ENCODE measurements around the gene ZNF532.

ZNF532 gene

GRCh38 chr18:58983260-58984155 lies 118.8 kb downstream of the ZNF532 start:
- DNase-seq, result no peak

DNA sequence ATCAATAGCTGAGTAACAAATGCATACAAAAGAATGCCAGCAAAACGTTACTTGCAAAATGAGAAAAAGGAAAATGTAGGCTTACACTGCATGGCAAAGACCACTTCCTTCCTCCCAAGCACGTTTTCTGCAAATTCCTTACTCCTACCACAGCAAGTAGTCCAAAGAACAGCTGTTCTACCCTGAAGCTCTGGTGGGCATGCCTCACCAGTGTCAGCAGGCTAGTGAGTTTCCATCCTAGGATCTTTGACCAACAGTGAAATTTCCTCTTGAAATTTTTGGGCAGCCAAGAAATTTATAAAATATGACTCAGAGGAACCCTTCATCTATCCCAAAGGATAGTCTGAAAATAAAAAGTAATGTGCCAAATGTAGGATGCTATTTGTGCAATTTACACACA lies 123.9 kb downstream of the ZNF532 start:
- DNase-seq, result no peak

DNA sequence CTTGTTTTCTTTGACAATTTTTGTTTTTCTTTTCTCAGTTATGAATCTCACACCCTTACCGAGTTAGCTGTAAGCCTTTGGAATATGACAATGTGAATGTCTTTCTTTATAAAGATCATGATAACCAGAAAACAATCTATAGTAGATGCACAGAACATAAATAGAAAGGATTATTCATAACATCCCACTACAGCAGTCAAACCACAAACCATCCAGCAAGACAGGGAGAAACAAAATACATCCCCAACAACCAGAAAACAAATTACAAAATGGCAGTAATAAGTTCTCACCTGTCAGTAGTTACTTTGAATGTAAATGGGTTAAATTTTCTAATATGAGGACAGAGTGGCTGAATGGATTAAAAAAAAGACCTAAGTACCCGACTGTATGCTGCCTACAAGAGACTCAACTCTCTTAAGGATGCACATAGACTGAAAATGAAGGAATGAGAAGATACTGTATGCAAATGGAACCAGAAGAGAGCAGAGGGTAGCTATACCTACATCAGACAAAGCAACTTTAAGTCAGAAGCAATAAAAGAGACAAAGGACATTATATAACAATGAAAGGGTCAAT lies 124.6 kb downstream of the ZNF532 start:
- no peak for DNase-seq

DNA sequence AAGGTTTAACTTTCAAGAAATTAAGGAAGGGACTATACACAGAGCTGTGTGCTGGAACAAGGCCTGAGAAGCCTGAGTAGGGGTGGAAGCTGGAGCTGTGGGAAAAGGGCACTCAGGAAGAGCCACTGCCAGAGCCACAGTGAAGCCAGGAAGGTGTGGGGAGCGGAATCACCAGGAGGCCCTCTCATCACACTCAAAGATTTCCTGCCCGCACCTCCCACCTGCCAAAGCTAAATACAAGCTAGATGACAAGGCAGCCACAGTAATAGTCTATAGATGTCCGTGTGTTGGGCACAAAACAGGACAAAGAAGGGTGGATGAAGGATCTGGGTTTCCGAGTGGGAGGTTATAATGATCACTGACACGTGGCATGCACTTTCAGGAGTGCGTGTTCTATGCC lies 126.0 kb downstream of the ZNF532 start:
- no peak for DNase-seq

GRCh38 chr18:58991167-58991798 lies 126.6 kb downstream of the ZNF532 start:
- no peak for DNase-seq

DNA sequence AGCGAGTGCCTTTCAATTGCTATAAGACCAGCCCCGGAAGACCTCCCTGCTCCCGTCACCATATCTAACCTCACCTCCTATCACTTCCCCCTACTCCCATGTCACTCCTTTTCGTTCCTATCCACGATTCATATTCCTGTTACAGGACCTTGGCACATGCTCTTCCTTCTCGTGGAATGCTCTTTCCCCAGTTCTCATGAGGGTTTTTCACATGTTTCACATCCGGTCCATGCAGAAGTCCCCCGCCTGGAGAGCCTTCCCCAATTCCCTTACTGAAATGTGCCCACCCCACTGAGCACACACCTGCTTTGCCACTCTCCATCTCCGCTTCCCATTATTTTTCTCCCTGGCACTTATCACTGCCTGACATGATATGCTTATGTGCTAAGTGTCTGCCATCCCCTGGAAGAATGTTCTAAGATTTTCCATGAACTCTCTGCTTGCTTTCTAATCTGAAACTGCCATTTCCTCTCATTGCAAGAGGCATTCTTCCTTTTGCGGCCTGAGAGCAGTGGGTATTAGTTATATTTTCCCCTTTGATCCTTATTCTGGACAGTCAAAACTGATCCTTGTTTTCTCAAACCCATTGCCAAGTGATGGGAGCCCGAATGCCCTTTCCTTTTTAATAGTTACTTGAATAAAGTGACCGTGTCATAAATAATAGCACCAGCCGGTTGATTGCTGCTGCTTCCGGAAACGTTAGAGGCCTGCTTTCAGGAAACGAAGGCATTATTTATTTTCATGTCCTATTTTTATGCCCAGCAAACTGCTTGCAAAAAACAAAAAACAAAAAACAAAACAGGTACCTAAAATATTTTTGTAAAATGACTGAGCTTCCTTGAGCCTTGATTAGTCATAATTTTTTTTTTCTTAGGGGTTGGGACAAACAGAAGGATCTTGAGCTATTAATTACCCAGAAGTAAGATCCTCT lies 127.9 kb downstream of the ZNF532 start:
- DNase-seq, result no peak

DNA sequence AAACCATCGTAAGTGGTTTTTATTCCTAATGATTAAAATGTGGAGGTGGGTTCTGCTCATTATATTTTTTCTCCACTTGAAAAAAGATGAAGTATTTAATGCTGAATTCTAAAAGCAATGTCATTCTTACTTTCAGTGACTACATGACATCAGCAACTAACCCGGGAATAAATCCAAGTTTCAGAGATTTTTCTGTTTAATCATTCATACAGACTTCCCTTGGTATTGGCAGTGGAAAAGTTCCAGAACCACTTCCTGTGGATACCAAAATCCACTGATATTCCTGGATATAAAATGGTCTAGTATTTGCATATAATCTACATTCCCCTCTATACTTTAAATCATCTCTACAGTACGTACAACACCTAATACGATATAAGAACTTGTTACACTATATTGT lies 128.6 kb downstream of the ZNF532 start:
- DNase-seq, result no peak

- no peak for DNase-seq
These were observed 131.0 kb downstream of the ZNF532 start for GRCh38 chr18:58995663-58996062.

DNA sequence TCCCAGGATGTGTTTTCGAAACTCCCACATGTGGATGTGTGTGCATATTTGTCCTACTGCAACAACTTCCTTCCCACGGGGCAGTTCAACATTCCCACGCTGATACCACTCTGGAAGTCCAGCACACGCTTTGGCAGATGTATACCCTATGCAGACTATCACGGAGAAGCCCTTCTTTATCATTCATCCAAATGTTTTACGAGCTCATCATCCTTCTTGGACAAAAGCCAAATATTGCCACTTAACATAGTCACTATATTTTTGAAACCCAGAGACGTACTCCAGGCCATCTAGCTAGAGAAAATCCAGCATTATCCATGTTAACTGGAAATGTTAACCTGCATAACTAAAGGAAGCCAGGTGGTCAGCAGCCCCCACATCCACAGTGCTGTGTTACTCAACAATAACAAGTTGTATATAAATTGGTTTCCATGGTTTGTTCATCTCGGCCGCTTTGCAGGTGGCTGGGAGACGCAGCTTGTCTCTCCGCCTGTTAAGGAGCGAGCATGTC lies 131.5 kb downstream of the ZNF532 start:
- no peak for DNase-seq

GRCh38 chr18:58996696-58997095 lies 132.0 kb downstream of the ZNF532 start:
- DNase-seq, result no peak

- no peak for DNase-seq
These were observed 133.2 kb downstream of the ZNF532 start for GRCh38 chr18:58997811-58998337.

- DNase-seq, result no peak
These were observed 133.9 kb downstream of the ZNF532 start for GRCh38 chr18:58998401-58999203.

DNA sequence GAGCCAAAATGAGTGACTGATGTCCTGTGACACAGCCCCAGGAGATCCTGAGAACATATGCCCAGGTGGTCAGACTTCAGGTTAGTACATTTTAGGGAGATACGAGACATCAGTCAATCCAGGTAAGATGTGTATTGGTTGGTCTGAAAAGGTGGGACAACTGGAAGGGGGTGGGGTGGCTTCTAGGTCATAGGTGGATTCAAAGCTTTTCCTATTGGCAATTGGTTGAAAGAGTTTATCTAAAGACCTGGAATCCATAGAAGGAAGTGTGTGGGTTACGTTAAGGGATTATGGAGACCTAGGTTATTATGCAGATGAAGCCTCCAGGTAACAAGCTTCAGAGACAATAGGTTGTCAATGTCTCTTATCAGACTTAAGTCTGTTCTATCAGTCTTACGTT lies 136.5 kb downstream of the ZNF532 start:
- DNase-seq, result no peak

DNA sequence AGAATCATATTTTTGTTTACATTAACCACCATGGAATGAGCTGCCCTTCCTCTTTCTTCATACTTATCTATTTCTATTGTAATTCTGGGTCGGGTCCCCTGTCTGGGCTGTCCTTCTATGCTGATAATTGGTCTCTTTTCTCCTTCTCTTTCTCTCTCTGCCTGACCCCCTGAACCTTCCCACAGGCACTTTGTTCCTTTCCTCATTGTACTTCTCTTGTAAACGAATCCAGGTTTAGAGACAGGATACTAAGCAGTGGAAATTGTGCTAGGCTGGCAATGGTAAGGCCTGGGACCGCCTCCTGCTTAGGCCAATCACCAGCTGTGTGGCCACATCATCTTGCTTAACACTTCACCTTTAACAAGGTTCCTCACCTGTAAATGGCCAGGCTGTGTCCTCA lies 137.0 kb downstream of the ZNF532 start:
- DNase-seq, result no peak

DNA sequence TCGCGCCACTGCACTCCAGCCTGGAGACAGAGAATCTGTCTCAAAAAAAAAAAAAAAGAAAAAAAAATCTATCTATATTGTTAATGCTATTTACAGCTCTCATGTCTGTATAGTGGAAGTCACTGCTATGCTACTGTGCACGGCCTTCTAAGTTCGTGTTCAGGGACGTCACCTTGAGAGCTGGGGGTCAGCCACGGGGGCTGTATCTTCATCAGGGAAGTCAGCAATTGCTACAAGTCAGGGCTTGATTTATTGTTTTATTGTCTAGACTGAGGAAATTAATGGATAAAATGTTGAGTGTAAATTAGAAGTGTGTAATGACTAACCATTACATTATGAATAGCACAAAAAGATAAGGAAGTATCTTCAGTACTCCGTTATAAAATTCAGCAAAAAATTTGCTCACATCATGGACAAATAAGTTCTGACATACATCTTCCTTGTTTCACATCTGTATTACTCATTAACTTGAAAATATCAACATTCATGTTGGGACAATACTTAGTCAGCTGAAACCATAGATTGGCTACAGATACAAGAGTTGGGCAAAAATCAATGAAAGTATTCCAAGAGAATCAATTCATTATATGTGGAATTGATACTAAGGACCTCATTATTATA lies 138.4 kb downstream of the ZNF532 start:
- no peak for DNase-seq

- DNase-seq, result no peak
These were observed 140.6 kb downstream of the ZNF532 start for GRCh38 chr18:59005262-59005661.

GRCh38 chr18:59006461-59007067 lies 141.9 kb downstream of the ZNF532 start:
- no peak for DNase-seq

DNA sequence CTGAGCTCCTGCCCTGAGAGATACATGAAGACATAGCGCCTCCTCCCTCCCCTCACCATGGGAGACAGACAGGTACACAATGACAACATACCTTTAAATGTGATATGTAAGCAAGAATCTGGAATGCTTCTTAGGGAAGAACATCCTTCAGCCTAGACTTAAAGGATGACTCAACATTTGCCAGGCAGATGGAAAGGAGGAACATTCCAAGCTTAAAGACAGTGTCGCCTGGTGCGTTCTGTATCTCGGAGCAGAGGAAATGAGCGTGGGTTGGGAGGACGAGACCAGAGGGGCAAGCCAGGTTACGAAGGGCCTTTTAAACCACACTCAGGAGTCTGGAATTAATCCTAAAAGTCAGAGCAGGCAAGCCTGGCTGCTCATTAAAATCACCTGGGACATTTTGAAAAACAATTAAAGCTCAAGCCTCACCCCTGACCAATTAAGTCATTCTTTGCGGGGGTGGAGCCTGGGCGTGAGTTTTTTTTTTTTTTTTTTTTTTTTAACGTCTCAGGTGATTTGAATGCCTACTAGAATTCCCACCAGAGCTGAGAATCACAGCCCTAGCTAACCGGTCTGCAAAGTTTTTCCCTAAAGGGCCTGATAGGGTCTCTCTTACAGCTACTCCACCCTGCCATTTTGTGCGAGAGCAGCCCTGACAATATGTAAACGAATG lies 143.8 kb downstream of the ZNF532 start:
- DNase-seq, result no peak

GRCh38 chr18:59009846-59010245 lies 145.2 kb downstream of the ZNF532 start:
- no peak for DNase-seq

GRCh38 chr18:59011289-59011688 lies 146.6 kb downstream of the ZNF532 start:
- DNase-seq, result no peak
